CD4-positive, alpha-beta T cell treated with Interleukin-10 for 1 hour (primary cell): ENCODE data around the gene PIH1D1.
"Not testable (repeated sequence)": the region's sequence is repeated elsewhere in the genome, so short reads cannot be mapped to it uniquely, and the experiment has no call there.

Source experiments
- DNase-seq: peaks from one replicate; pipeline ENCODE4 v3.0.0-alpha.2; 2020

The PIH1D1 gene

GRCh38 chr19:49479975-49480628 lies 28.5 kb upstream of the PIH1D1 start:
- DNase-seq = no peak

- peak; percentile 76 for DNase-seq
These were observed 24.6 kb upstream of the PIH1D1 start for GRCh38 chr19:49475995-49476880.

- DNase-seq = peak; percentile 30
These were observed 23.7 kb upstream of the PIH1D1 start for GRCh38 chr19:49475191-49475917.

- no peak for DNase-seq
These were observed 22.9 kb upstream of the PIH1D1 start for GRCh38 chr19:49474542-49474924.

GRCh38 chr19:49473868-49474541 lies 22.4 kb upstream of the PIH1D1 start, which contains the start of gene FLT3LG:
TSS of gene FLT3LG (plus strand) at chr19:49474215. CDS start at chr19:49474640, 425 bp downstream.
- DNase-seq = peak; percentile 96

GRCh38 chr19:49473501-49473867 lies 21.9 kb upstream of the PIH1D1 start:
- not testable (repeated sequence) for DNase-seq

GRCh38 chr19:49472936-49473335 lies 21.3 kb upstream of the PIH1D1 start:
- no peak for DNase-seq

GRCh38 chr19:49470615-49470978 lies 19.0 kb upstream of the PIH1D1 start:
- no peak for DNase-seq

- peak; percentile 94 for DNase-seq
These were observed 18.4 kb upstream of the PIH1D1 start for GRCh38 chr19:49469828-49470614.

GRCh38 chr19:49468746-49469447 lies 17.3 kb upstream of the PIH1D1 start:
- peak; percentile 98 for DNase-seq

GRCh38 chr19:49468199-49468598 lies 16.6 kb upstream of the PIH1D1 start:
- no peak for DNase-seq

GRCh38 chr19:49465371-49465770 lies 13.8 kb upstream of the PIH1D1 start:
- DNase-seq = no peak

GRCh38 chr19:49463960-49464740 lies 12.5 kb upstream of the PIH1D1 start:
- DNase-seq = no peak

GRCh38 chr19:49462492-49462891 lies 10.9 kb upstream of the PIH1D1 start:
- no peak for DNase-seq

GRCh38 chr19:49461656-49462055 lies 10.0 kb upstream of the PIH1D1 start:
- no peak for DNase-seq

GRCh38 chr19:49461130-49461529 lies 9.5 kb upstream of the PIH1D1 start:
- DNase-seq = not testable (repeated sequence)

GRCh38 chr19:49459388-49459787 lies 7.8 kb upstream of the PIH1D1 start:
- no peak for DNase-seq

- DNase-seq = no peak
These were observed 6.9 kb upstream of the PIH1D1 start for GRCh38 chr19:49458567-49458903.

GRCh38 chr19:49456326-49456725 lies 4.7 kb upstream of the PIH1D1 start:
- no peak for DNase-seq

- DNase-seq = no peak
These were observed 4.2 kb upstream of the PIH1D1 start for GRCh38 chr19:49455773-49456172.

GRCh38 chr19:49453757-49454240 lies 2.2 kb upstream of the PIH1D1 start:
- DNase-seq = peak; percentile 51
